ENCODE results near the gene ZNF33A.
"Not testable (repeated sequence)": the region's sequence is repeated elsewhere in the genome, so short reads cannot be mapped to it uniquely, and the experiment has no call there.

Gene ZNF33A

DNA sequence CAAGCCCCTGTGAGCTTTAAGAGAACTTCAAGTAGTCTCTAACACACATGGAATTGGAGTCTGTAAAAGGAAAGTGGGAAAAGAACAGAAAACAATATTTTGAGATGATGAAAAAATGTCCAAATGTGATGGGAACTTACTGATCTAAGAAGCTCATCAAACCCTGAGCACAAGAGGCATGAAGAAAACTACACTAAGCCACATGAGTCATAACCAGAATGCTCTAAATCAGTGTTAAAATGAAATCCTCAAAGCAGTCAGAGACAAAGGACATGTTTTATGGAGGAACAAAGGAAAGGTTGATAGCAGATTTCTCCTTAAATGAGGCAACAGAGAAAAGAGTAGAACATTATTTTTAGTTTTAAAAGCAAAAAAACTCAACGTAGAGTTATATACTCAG is 37.2 kb downstream of the ZNF33A start:
- DNase-seq, result no peak

DNA sequence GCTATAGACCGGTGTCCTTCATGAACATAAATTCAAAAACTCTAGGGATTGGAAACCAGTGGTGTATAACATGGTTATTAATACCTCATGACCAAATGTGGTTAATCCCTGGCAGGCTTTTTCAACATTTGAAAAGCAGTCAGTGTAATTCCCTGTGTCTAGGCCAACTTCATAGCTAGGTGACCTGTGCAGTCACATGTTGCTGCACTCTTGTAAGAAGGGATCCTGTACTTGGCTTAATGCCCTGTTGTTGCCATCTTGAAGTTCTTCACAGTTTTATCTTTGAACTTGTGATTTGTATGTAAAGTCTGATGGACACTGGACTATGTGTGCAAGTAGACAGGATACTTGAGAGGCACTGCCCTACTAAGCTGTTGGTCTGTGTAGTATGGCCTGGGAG is 39.7 kb downstream of the ZNF33A start:
- DNase-seq, result no peak

DNA sequence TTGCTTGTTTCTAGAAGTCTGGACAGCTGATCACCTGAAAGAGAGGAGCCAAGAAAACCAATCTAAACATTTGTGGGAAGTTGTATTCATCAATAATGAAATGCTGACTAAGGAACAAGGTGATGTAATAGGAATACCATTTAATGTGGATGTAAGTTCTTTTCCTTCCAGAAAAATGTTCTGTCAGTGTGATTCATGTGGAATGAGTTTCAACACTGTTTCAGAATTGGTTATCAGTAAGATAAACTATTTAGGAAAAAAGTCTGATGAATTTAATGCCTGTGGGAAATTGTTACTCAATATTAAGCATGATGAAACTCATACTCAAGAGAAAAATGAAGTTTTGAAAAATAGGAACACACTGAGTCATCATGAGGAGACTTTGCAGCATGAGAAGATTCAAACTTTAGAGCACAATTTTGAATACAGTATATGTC is 43.9 kb downstream of the ZNF33A start:
- no peak for DNase-seq

DNA sequence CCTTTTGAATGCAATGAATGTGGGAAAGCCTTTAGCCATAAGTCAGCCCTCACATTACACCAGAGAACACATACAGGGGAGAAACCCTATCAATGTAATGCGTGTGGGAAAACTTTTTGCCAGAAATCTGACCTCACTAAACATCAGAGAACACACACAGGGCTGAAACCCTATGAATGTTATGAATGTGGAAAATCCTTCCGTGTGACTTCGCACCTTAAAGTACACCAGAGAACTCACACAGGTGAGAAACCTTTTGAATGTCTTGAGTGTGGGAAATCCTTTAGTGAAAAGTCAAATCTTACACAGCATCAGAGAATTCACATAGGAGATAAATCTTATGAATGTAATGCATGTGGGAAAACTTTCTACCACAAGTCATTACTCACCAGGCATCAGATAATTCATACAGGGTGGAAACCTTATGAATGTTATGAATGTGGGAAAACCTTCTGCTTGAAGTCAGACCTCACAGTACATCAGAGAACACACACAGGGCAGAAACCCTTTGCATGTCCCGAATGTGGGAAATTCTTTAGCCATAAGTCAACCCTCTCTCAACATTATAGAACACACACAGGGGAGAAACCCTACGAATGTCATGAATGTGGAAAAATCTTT is 44.9 kb downstream of the ZNF33A start:
- not testable (repeated sequence) for DNase-seq

DNA sequence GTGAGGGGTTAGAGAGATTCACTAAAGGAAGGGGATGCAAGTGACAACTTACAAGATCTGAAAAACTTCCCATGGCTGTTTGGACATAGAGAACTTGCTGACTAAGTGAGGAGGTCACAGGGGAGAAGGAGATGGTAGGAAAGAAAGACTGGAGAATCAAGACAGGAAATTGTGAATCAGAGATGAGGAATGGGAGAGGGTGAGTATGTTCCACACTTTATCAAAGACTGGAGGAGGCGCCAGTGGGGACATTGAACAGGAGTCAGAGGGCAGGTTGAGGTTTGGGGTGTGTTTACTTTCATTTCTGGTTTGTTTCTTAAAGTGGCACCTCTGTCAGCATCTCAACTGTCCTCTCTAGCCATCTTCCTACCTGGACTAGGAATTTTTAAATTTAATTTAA is 59.2 kb downstream of the ZNF33A start:
- DNase-seq, result not testable (repeated sequence)

DNA sequence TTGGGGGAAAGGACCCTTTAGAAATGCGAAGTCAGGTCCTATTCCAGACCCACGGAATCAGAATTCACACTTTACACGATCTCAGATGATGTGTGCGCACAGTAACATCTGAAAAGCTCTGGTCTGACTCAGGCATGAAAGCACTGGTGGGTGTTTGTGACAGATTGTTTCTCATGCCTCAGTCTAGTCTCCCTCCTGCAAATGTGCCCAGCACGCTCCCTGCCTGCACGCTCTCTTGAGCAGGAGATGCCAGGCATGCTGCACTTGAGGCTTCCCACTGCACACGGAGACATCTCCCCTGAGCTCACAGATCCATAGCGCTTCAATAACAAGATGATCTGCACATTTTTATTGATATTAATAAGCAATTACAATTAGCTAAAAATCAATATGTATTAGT is 60.0 kb downstream of the ZNF33A start:
- DNase-seq, result no peak

DNA sequence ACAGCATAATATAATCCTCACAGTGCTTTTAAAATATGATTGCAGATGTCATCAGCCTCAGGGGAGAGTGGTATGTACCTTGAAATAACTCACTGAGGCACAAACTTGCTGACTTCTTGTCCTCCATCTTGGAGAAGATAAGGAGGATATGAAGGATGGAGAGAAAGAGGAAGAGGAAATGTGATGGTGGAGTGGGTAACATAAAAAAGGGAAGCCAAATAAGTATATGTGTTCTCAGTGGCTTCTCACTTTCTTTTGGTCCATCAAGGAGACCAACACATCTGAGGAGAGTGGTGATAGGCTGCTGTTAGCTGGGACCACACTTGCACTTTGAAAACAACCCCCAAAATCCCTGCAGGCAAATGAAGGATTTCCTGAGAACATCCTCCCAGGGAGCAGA is 62.1 kb downstream of the ZNF33A start:
- DNase-seq, result no peak

DNA sequence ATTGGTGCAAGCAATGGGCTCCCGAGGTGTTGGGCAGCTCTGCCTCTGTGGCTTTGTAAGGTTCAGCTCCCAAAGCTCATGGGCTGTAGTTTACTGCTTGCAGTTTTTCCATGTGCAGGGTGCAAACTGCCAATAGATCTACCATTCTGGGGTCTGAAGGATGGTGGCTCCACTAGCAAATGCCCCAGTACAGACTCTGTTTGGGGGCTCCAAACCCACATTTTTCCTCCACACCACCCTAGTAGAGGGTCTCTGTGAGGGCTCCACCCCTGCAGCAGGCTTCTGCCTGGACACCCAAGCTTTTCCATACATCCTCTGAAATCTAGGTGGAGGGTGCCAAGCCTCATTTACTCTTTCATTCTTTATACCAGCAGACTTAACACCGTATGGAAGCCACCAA is 66.2 kb downstream of the ZNF33A start:
- DNase-seq, result no peak

DNA sequence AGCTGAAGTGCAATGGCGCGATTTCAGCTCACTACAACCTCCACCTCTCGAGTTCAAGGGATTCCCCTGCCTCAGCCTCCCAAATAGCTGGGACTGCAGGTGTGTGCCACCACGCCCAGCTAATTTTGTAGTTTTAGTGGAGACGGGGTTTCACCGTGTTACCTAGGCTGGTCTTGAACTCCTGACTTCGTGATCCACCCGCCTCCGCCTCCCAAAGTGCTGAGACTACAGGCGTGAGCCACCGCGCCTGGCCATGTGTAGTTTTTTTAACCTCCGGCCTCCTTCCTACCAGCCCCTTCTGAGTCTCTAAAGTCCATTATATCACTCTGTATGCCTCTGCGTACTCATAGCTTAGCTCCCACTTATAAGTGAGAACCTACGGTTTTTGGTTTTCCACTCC is 82.8 kb downstream of the ZNF33A start:
- DNase-seq, result not testable (repeated sequence)

DNA sequence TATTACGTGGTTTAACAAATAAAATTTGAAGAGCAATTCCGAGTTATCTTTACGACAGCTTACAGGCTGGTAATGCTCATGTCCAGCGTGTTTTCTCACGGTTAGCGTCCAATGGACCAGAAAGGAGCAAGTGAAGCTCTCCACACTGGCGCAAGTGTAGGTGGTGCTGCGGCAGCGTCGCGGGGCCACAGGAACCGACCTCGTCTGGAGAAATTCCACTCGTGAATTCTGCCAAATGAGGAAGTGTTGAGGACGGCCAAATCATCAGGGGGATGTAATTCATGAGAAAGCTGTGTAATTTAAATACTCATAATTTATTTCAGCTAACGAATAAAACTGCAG is 83.3 kb downstream of the ZNF33A start:
- DNase-seq, result no peak

DNA sequence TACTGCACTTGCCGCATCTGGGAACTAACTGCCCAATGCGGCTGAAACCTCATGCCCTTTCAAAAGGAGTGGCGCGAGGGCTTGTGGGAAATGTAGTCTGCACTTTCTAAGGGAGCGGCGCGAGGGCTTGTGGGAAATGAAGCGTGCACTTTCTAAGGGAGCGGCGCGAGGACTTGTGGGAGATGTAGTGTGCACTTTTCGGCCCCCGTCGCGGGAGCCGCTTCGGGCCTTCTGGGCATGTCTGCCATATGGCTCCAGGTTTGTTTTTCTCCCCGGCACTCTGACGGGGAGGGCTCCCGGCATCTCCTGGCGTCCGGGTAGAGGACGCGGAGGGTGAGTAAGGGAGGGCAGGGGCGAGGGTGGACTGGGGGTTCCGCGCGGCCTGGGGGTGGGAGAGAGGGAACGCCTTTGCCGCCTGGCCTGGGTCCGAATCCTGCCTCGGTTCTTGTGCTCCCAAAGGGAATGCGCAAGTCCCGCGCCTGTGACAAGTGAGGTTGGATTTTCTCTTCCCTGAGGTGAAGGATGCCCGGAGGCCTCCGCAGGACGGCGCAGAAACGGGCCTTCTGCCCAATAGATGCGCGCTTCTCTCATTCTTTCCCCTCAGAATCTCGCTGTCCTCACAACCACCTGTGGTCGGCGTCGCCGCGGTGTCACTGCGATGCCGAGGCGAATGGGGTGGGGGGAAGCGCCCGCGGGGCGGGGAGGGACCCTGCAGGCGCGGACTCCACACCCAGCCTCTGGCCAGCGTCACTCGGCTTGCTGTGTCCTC is 83.9 kb downstream of the ZNF33A start, which contains the start of gene ZNF37A:
Gene ZNF37A, plus strand, starts transcription at position 180 of the 769 bp plus-strand sequence. CDS start 2,281 bp downstream, outside the sequence.
- peak; percentile 48 for DNase-seq

DNA sequence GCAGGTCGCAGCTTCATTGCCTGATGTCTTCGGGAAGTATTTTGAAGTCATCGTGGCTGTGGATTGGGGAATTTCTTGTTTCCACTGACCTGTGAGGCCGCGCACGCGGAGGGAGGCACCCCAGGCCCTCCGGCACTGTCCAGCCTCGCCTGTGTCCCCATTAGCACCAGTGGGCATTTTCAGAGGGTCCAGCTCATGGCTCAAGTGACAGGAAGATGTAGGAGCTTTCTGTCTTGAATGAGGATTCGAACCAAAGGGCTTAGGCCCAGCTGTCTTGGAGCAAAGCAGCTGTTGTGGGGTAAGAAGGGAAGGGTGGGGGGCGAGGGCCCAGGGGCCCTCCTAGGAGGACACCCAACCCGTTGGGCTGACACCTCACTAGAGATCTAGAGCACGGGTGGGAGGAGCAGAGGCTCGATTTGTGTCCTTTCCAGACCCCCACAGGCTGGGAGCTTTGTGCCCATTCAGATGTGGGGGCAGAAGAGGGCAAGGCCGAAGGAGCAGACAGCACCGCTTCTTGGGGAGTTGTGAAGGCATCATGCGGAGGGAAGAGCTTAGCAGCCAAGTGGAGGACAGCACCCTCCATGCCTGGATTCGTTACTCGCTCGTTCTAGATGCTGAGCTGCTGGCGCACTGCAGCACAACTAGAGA is 84.6 kb downstream of the ZNF33A start:
- DNase-seq, result no peak

DNA sequence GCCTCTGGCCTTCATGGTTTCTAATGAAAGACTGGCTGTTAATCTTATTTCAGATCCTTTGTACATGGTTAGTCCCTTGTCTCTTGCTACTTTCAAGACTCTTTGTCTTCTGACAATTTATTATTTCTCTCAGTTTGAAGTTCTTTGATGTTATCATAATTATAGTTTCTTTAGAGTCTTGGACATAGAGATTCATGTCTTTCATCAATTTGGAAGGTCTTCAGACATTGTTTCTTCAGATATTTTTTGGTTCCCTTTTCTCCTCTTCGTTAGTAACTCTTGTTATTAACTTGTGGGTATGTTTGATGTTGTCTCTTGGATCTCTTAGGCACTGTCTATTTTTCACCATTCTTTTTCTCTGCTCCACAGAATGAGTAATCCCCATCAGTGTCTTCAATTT is 92.4 kb downstream of the ZNF33A start:
- no peak for DNase-seq

DNA sequence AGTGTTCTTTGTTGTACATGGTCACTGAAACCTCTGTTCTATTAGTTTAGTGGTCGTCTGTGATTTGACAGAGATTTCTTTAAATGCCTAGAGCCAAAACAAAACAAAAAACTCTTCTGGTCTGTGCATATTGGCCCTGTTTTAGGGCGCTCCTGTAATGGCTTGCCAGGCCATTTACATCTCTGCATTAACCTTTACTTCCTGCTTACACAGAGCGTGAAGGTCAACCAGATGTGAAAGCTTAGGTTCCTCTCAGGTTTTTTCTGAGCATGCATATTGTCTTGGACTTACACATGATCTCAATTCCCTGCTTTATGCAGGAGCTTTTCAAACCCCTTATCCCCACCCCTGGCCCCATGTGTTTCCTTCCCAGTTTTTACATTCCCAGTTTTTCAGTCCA is 93.3 kb downstream of the ZNF33A start:
- DNase-seq, result no peak

DNA sequence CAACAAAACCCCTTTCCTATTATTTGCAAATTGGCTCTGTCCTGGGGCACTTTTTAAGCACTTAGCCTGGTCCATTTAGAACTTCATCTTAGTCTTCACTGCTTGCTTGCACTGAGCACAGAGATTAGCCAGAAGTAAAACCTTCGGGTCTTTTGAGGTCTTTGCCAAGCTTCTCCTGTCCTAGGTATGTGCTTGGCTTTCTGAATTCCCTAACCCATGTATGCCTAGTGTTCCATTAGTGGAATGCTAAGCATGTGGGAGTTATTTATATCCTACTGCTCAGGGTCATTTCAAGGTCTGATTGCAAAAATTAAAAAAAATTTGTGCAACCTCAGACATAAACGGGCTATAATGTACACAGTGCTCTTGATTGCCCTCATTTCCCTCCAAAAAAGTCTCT is 101.7 kb downstream of the ZNF33A start:
- no peak for DNase-seq

Measured in SHP77 treated with DMSO at 0.1 percent for 48 hours (cell line).